Amniotic epithelial cell (primary cell): ENCODE measurements around the gene PYGB.

Experiments used
- DNase-seq: peaks from one replicate; pipeline ENCODE4 v3.0.0-alpha.2; 2010; ENCODE audit warnings: low read depth

PYGB gene

DNA sequence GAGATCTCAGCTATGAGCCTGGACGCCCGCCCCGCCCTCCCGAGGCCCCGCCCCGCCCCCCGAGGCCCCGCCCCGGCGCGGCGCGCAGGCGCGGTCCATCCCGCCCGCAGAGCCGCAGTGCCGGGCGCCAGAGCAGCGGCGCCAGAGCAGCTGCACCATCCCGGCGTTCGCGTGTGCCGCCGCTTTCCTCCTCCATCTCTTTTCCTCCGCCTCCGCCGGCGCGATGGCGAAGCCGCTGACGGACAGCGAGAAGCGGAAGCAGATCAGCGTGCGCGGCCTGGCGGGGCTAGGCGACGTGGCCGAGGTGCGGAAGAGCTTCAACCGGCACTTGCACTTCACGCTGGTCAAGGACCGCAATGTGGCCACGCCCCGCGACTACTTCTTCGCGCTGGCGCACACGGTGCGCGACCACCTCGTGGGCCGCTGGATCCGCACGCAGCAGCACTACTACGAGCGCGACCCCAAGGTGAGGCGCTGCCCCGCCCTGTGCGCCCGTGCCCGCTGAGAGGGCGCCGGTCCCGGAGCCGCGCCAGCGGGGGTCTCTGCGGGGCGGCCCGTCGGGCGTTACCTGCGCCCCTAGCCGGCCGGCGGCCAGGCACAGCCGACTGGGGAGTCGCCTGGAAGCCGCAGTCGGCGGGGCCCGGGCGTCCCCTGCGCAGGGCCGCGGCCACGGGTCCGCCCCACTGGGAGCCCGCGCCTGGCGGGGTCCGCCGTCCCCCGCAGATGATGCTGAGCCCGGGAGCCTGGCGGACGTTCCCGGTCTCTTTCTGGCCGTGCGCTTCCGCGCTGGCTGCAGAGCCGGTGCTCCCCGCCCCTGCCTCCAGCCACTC, at the start of gene PYGB:
Gene PYGB, plus strand, starts transcription at position 130 of the 830 bp plus-strand sequence. Its CDS starts 94 bp downstream, at position 224.
- peak; percentile 74 for DNase-seq

DNA sequence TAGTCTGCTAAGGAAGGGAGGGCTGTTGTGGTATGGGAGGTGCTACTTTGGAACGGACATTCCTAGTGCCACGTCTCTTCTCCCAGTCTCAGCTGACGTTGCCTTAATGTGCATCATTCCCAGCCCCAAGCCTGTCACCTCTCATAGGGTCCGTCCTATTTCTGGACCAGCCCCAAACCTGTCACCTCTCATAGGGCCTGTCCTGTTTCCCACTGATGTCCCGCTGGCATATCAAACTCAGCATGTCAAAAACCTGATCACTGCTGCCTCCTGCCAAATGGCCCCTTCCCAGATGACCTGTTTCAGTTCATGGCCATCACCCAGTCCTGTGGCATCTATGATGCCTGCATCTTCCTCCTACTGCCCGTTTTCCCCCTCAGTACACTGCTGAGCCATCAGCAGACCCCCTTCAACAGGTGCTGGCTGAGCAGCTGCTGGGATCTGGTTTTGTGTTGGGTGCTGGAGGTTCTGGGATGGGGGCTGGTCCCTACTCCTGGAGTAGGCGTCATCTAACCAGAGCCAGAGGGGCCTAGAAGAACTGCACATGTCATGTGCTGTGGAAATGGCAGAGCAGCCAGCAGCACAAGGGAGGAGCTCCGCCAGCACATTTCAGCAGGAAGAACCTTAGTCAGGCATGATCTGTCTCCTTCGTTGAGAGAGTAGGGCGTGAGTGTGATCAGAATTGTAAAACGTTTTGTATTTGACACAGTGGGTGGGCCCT, 49.1 kb upstream of the PYGB start:
- DNase-seq: no peak

DNA sequence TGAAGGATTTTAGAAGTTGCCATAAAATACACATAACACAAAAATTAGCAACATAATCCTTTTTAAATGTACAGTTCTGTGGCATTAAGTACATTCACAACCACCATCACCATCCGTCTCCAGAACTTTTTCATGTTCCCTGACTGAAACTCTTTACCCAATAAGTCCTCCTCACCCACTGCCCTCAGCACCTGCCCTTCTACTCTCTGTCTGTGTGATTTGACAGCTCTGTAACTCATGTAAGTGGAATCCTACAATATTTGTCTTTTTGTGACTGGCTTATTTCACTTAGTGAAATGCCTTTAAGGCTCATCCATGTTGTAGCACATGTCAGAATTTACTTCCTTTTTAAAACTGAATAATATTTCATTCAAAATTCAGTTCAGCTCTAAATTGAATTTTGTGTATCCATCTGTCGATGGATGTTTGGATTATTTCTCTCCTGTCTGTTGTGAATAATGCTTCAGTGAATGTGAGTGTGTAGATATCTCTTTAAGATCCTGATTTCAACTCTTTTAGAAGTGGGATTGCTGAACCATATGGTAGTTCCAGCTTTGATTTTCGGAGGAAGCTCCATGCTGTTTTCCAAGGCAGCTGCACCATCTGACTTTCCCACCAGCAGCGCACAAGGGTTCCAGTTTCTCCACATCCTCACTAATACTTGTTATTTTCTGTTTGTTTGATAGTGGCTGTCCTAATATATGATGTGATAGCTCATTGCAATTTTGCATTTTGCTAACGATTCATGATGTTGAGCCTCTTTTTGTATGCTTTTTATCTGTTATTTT, 48.2 kb upstream of the PYGB start:
- DNase-seq: no peak

- DNase-seq: no peak
Observed at GRCh38 chr20:25203089-25203488, 44.8 kb upstream of the PYGB start.

- no peak for DNase-seq
Observed at GRCh38 chr20:25203871-25204320, 44.0 kb upstream of the PYGB start.

GRCh38 chr20:25204550-25205276, 43.2 kb upstream of the PYGB start:
- DNase-seq: no peak

DNA sequence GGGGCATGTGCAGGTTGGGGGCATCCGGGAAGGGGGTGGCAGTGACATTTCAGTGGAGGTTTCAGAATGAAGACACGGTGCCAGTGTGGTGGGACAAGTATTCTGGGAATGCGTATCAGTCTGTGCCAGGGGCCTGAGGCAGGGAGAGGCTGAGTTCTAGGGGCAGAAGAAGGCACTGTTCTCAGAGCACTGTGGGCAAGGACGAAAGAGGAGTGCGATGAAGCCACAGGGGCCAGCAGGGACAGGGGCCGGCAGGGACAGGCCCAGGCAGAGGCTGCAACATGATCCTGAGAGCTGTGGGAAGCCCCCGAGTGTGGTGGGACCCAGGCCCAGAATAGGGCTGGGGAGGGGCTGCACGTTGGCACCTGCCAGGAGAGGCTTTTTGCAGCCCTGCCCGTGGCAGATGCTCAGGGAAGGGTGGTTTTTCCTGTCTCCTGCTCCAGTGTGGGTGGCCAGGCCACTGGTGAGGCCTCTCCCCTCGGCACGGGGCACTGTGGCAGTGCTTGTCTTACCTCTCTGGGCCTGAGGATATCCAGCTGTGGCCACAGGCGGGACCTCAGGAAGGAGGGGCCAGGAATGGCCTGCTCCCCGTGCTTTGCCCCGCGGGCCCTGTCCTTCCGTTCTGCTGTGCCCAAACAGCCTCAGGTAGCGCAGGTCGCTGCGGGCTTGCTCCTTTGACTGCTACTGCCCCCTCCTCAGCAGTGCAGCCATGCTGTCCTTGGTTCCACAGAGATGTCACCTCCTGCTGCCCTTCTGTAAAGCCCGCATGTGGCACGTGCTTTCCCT, 42.4 kb upstream of the PYGB start:
- no peak for DNase-seq

DNA sequence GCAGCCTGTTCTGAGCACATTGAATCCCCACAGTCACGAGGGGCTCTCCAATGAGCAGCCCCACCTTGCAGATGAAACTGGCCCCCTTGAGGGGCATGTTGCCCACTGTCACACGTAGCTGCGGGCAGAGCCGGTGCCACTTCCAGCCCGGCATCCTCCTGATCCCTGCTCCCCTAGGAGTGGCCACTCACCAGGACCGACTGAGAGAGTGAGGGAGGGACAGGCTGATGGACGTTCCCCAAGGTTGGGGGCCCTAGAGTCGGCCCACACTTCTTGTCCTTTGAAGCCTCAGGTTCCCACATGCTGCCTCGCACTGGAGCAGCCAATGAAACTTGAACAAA, 41.9 kb upstream of the PYGB start:
- no peak for DNase-seq

DNA sequence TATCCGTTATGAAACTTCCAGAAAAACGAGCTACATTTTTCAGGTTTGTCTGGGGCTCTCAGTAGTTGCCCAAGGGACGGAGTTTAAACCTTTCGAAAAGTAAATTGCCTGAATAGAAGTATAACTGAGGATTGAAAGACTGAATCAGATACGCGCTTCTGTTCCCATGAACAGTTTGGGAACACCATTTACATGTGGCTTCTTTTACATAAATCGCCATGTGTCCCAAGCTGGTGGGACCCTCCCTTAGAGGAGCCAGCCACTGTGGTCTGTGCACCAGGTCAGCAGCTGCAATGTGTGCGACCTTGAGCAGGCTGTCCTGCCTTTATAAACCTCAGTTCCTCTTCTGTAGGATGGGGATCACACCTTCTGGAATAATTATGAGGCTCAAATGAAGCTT, 41.3 kb upstream of the PYGB start:
- DNase-seq: no peak

GRCh38 chr20:25207149-25207959, 40.5 kb upstream of the PYGB start:
- no peak for DNase-seq

GRCh38 chr20:25207960-25208534, 39.8 kb upstream of the PYGB start:
- peak; percentile 63 for DNase-seq

GRCh38 chr20:25209400-25209799, 38.5 kb upstream of the PYGB start:
- no peak for DNase-seq

DNA sequence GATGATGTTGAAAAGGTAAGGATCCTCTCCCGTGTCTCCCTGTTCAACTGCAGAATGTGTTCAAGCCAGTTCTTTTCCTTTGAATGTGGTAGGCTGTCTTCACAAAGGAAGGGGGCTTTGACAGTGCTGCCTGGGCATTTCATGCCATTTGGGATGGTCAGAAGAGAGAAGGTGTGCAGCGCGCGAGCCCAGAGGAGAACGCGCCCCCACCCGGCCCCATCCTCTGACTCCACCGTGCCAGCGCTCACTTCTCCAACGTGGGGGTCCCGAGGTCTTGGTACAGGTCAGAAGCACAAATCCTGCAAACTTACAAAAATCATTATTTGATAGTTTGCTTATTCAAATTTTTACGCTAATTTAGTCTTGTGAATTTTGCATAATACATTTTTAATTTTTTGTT, 38.0 kb upstream of the PYGB start:
- DNase-seq: no peak

- no peak for DNase-seq
Observed at GRCh38 chr20:25211273-25211672, 36.6 kb upstream of the PYGB start.

- no peak for DNase-seq
Observed at GRCh38 chr20:25212242-25212641, 35.6 kb upstream of the PYGB start.

DNA sequence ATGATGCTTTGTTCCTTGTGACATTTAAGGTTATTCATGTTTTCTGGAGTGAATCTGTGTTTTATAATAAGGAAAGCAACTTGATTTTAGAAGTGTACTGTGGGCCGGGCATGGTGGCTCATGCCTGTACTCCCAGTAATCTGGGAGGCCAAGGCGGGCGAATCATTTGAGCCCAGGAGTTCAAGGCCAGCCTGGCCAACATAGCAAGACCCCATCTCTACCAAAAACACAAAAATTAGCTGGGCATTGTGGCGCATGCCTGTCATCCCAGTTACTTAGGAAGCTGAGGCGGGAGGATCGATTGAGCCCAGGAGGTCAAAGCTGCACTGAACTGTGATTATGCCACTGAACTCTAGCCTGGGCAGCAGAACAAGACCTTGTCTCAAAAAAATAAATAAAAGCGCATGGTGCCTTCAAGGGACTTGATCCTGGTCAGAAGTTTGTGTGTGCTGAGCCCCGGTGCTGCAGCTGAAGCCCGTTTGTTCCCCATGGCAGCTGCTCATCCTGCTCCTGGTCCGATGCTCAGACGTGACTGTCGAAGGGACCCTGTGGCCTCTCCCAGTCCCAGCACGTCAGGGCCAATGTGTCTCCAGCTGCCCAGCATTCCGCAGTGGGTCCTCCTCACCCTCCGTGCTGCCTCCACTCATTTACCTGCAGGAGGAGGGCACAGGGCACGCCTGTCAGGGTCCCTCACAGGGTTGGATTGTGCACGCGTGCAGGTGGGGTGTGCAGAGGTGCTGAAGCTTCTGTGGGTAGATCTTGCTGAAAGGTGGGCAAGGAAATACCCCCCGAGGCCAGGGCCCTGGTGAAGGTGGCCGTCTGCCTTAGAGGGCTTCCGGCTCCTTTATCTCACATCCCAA, 34.1 kb upstream of the PYGB start:
- DNase-seq: no peak

DNA sequence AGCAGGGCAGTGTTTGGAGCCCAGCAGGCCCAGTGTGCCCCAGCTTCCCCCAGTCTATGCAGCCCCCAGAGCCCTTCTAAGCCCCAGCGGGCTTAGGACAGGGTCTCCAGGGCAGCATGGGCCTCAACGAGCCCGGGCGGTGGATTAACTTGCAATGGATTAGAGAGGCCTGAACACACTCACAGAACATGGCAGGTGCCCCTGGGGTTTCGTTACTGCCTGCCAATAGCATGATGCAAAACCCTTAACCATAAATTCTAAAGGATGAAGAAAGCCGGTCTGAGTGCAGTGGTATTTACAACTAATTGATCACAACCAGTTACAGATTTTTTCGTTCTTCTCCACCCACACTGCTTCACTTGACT, 33.5 kb upstream of the PYGB start:
- DNase-seq: no peak

- no peak for DNase-seq
Observed at GRCh38 chr20:25214819-25215218, 33.1 kb upstream of the PYGB start.

DNA sequence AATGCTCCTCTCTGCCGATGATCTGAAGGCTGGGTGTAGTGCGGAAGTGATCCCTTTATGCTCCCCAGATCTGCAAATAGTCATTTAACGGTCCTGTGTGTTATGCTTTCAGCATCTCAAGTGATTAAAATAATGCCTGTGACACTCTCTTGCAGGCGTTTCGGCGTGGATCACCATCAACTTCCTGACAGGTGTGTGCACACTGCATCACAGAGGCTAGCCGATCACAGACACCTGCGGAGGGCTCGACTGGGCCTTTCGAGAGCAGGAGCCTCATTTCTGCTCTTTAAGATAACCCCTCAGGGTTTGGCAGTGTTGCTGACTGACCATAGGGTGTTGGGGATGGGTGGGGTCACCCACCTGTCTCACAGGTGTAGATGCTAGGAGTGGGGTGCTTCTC, 32.4 kb upstream of the PYGB start:
- no peak for DNase-seq
